IPS-15b (cell line): ENCODE data around the gene DHRS4.
"Not testable (repeated sequence)": the region's sequence is repeated elsewhere in the genome, so short reads cannot be mapped to it uniquely, and the experiment has no call there.

Experiments used
- H3K27me3 ChIP-seq: one replicate; pipeline ENCODE4 v1.6.1; 2013; ENCODE audit warnings: low read length; ENCODE audit not compliant: control insufficient read depth, insufficient read depth
- H3K36me3 ChIP-seq: one replicate; pipeline ENCODE4 v1.6.1; 2013; ENCODE audit warnings: low read length; ENCODE audit not compliant: control insufficient read depth, insufficient read depth
- H3K4me1 ChIP-seq: one replicate; pipeline ENCODE4 v1.6.1; 2013; ENCODE audit warnings: mild to moderate bottlenecking, low read length; ENCODE audit not compliant: control insufficient read depth, insufficient read depth
- H3K4me3 ChIP-seq: one replicate; pipeline ENCODE4 v1.5.1; 2013; ENCODE audit warnings: low read depth, low read length
- H3K9ac ChIP-seq: one replicate; pipeline ENCODE4 v1.6.1; 2013; ENCODE audit warnings: low read depth, mild to moderate bottlenecking, low read length
- H3K9me3 ChIP-seq: one replicate; pipeline ENCODE4 v1.6.1; 2013; ENCODE audit warnings: mild to moderate bottlenecking, low read length; ENCODE audit not compliant: control insufficient read depth, insufficient read depth

Gene DHRS4

GRCh38 chr14:24015745-24016144, 62.2 kb downstream of the DHRS4 start:
- not testable (repeated sequence) for H3K36me3 ChIP-seq, H3K9ac ChIP-seq, H3K27me3 ChIP-seq, H3K4me3 ChIP-seq, H3K4me1 ChIP-seq, H3K9me3 ChIP-seq
